Caco-2 (cell line): ENCODE measurements around the gene ADGRB3. TPM values are rescaled to one million over a fixed set of nuclear protein-coding genes. Genes with fewer than 3 reads are reported as not detected.
"Not testable (repeated sequence)": the region's sequence is repeated elsewhere in the genome, so short reads cannot be mapped to it uniquely, and the experiment has no call there.

Experiments
- BruUV-seq: library from RNA; stranded (reverse); fragments of 400-500 nt; replicated peaks from 2 replicates; lab custom pipeline; 2021; lab: Mats Ljungman, UMichigan
- CTCF ChIA-PET: fragments of 300-600 bp; sonication (Branson Sonifier 250); formaldehyde crosslinking; loops from one replicate; lab custom pipeline; 2022; ENCODE audit warnings: antibody characterized with exemption; lab: Charles Lee
- POLR2A ChIA-PET: fragments of 300-600 bp; sonication (Branson Sonifier 250); formaldehyde crosslinking; loops from one replicate; lab custom pipeline; 2022; ENCODE audit warnings: antibody characterized with exemption; lab: Charles Lee
- DNase-seq, 2 experiments: peaks; one replicate each; pipeline versions ENCODE4 v3.0.0 to v3.0.0-alpha.2; 2020 to 2022
- H3K27me3 ChIP-seq: replicated peaks from 2 replicates; pipeline ENCODE4 v1.6.0; 2011; ENCODE audit warnings: low read length; ENCODE audit not compliant: control insufficient read depth, insufficient read depth
- H3K36me3 ChIP-seq: 2 replicates; pipeline ENCODE4 v1.5.1; 2011; ENCODE audit warnings: low read length; ENCODE audit not compliant: control insufficient read depth, insufficient read depth
- H3K4me1 ChIP-seq: fragments of 250-450 bp; sonication (Bioruptor Pico); 2 replicates; pipeline ENCODE4 v1.5.1; 2020; ENCODE audit warnings: mild to moderate bottlenecking
- H3K4me3 ChIP-seq: 2 replicates; pipeline ENCODE4 v1.5.1; 2011; ENCODE audit warnings: low read depth, mild to moderate bottlenecking, control low read depth, low read length
- H3K9me3 ChIP-seq: fragments of 250-450 bp; sonication (Bioruptor Pico); 2 replicates; pipeline ENCODE4 v1.5.1; 2020; ENCODE audit warnings: mild to moderate bottlenecking, moderate library complexity
- H3K27ac Mint-ChIP-seq: one replicate; pipeline ENCODE4 v1.8.0; 2022; ENCODE audit warnings: mixed read lengths; ENCODE audit not compliant: unreplicated experiment
- H3K27me3 Mint-ChIP-seq: one replicate; pipeline ENCODE4 v1.8.0; 2022; ENCODE audit warnings: mixed read lengths; ENCODE audit not compliant: insufficient read depth, unreplicated experiment
- H3K36me3 Mint-ChIP-seq: one replicate; pipeline ENCODE4 v1.8.0; 2022; ENCODE audit warnings: mild to moderate bottlenecking, mixed read lengths; ENCODE audit not compliant: insufficient read depth, unreplicated experiment
- H3K4me1 Mint-ChIP-seq: one replicate; pipeline ENCODE4 v1.8.0; 2022; ENCODE audit warnings: low read depth, mixed read lengths; ENCODE audit not compliant: unreplicated experiment
- H3K4me3 Mint-ChIP-seq: one replicate; pipeline ENCODE4 v1.8.0; 2022; ENCODE audit warnings: mild to moderate bottlenecking, moderate library complexity, mixed read lengths; ENCODE audit not compliant: unreplicated experiment
- H3K9me3 Mint-ChIP-seq: one replicate; pipeline ENCODE4 v1.8.0; 2022; ENCODE audit warnings: mixed read lengths; ENCODE audit not compliant: unreplicated experiment
- CTCF ChIP-seq, 2 experiments: fragments of 200-600 bp in 1 of 2; IDR thresholded peaks; 1 replicate in 1 of 2; 2 replicates in 1 of 2; pipeline versions ENCODE4 v1.5.1 to v1.8.0; 2011 to 2022; ENCODE audit warnings: antibody characterized with exemption in 1 of 2, control low read depth in 1 of 2, inconsistent platforms in 1 of 2, low read depth in 1 of 2, low read length in 1 of 2, mild to moderate bottlenecking in 1 of 2, moderate library complexity in 1 of 2; ENCODE audit not compliant: insufficient read depth in 1 of 2, severe bottlenecking in 1 of 2, unreplicated experiment in 1 of 2
- intact Hi-C: fragments of 100-400 bp; cut with micrococcal nuclease; formaldehyde crosslinking; loops from one replicate; pipeline ENCODE4 v1.10.0; 2022; ENCODE audit not compliant: unreplicated experiment
- total RNA-seq: library from RNA; stranded (reverse); gene quantifications from 2 replicates; pipeline ENCODE4 v1.2.3, GENCODE V29; 2022

ADGRB3 gene
- total RNA-seq, 1 experiment from 2014 or later: 0.18 TPM

GRCh38 chr6:68747110-68747790, 112.2 kb downstream of the ADGRB3 start:
- H3K4me3 Mint-ChIP-seq: no peak overlapping the region
- no peaks in the 10 kb centered on the region for H3K27me3 Mint-ChIP-seq
- intact Hi-C loops: no loop called here
- H3K9me3 Mint-ChIP-seq: no peaks in the 10 kb centered on the region
- no peak overlapping the region for H3K27ac Mint-ChIP-seq
- CTCF ChIA-PET: no interaction called here
- BruUV-seq: no TSS peak
- no peak for TF ChIP-seq CTCF (IDR thresholded peaks at IDR 0.05; ENCODE audit: insufficient read depth in 1 of 2, low read depth in 1 of 2, low read length in 1 of 2, severe bottlenecking in 1 of 2, unreplicated experiment in 1 of 2)
- no peaks in the 10 kb centered on the region for H3K27me3 ChIP-seq
- H3K4me3 ChIP-seq: no peak overlapping the region
- no peaks in the 10 kb centered on the region for H3K4me1 Mint-ChIP-seq
- DNase-seq: no peak
- H3K9me3 ChIP-seq: no peaks in the 10 kb centered on the region
- no peaks in the 10 kb centered on the region for H3K36me3 ChIP-seq
- H3K36me3 Mint-ChIP-seq: no peaks in the 10 kb centered on the region
- POLR2A ChIA-PET: no interaction called here
- no peaks in the 10 kb centered on the region for H3K4me1 ChIP-seq

GRCh38 chr6:68747832-68748231, 112.8 kb downstream of the ADGRB3 start:
- H3K4me1 ChIP-seq, H3K4me3 Mint-ChIP-seq, H3K27ac Mint-ChIP-seq, intact Hi-C loops, BruUV-seq, POLR2A ChIA-PET, H3K4me3 ChIP-seq, H3K36me3 Mint-ChIP-seq, H3K27me3 Mint-ChIP-seq, H3K27me3 ChIP-seq, DNase-seq, CTCF ChIA-PET, H3K4me1 Mint-ChIP-seq, H3K9me3 Mint-ChIP-seq, H3K36me3 ChIP-seq, H3K9me3 ChIP-seq: not testable (repeated sequence)

GRCh38 chr6:68754681-68755213, 119.7 kb downstream of the ADGRB3 start:
- no peak for DNase-seq
- CTCF ChIA-PET: no interaction called here
- Mint-ChIP-seq H3K4me1 (no peaks in the 10 kb centered on the region), H3K27me3 (peaks cover 10% of the 10 kb centered on the region), H3K4me3 (no peak overlapping the region), H3K9me3 (no peaks in the 10 kb centered on the region), H3K36me3 (no peaks in the 10 kb centered on the region), H3K27ac (no peak overlapping the region)
- BruUV-seq: no TSS peak
- Histone ChIP-seq H3K4me3 (no peak overlapping the region), H3K4me1 (no peaks in the 10 kb centered on the region), H3K27me3 (no peaks in the 10 kb centered on the region), H3K9me3 (no peaks in the 10 kb centered on the region), H3K36me3 (no peaks in the 10 kb centered on the region)
- TF ChIP-seq CTCF (IDR thresholded peaks at IDR 0.05; ENCODE audit: insufficient read depth in 1 of 2, low read depth in 1 of 2, low read length in 1 of 2, severe bottlenecking in 1 of 2, unreplicated experiment in 1 of 2): no peak
- intact Hi-C loops: no loop called here
- POLR2A ChIA-PET: no interaction called here
